GM12891 (cell line): Measurements from ENCODE around the gene EFEMP2.

ENCODE experiments used
- PAX5 ChIP-seq: IDR thresholded peaks from 2 replicates; pipeline ENCODE4 v1.6.1; 2011; ENCODE audit warnings: low read length, moderate library complexity, mild to moderate bottlenecking; ENCODE audit not compliant: insufficient read depth, severe bottlenecking
- POLR2A ChIP-seq: IDR thresholded peaks from 2 replicates; pipeline ENCODE4 v1.6.1; 2011; ENCODE audit warnings: low read depth, low read length, control low read depth
- POLR2AphosphoS5 ChIP-seq: IDR thresholded peaks from 2 replicates; pipeline ENCODE4 v1.6.1; 2011; ENCODE audit warnings: low read depth, low read length, control low read depth
- POU2F2 ChIP-seq: IDR thresholded peaks from 2 replicates; pipeline ENCODE4 v1.6.1; 2011; ENCODE audit warnings: low read depth, mild to moderate bottlenecking, control low read depth, low read length, moderate library complexity
- SPI1 ChIP-seq: IDR thresholded peaks from 2 replicates; pipeline ENCODE4 v1.6.1; 2011; ENCODE audit warnings: low read depth, low read length, control low read depth
- TAF1 ChIP-seq: IDR thresholded peaks from 2 replicates; pipeline ENCODE4 v1.6.1; 2011; ENCODE audit warnings: low read depth, low read length, control low read depth

GRCh38 chr11:65917434-65918210 lies 45.0 kb upstream of the EFEMP2 start:
- TF ChIP-seq TAF1, result no peak
- no peak for TF ChIP-seq POLR2AphosphoS5
- TF ChIP-seq POLR2A, result no peak
- TF ChIP-seq SPI1, result no peak
- no peak for TF ChIP-seq PAX5
- no peak for TF ChIP-seq POU2F2
